B cell (primary cell): Measurements from ENCODE around the gene IL22RA1.

Source experiments
- EZH2 ChIP-seq: IDR thresholded peaks from 2 replicates; pipeline ENCODE4 v1.6.1; 2012; ENCODE audit warnings: borderline replicate concordance, low read depth, mild to moderate bottlenecking, moderate library complexity, low read length; ENCODE audit not compliant: insufficient read depth, poor library complexity, severe bottlenecking
- TF ChIP-seq, protein P1 (sequence below): fragments of 200-600 bp; IDR thresholded peaks from one replicate; pipeline ENCODE4 v1.8.0; 2022; ENCODE audit warnings: antibody characterized with exemption, mild to moderate bottlenecking

DNA sequence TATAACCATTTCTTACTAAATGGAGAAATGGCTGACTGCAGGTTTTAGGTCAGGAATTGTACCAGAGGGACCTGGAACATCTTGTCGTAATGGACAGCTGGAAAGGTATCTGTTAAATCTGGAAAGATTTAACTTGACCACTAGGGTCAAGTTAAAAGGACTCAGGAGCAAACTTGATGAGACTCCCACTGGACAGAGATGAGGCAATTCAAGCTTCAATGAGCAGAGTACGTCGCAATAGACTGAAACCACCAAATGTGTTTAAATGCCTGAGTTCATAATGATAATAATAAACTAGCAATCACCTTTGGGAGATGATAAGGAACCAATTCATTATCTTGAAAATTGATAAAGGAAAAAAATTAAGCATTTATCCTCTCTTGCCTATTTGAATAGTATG lies 35.5 kb upstream of the IL22RA1 start:
- TF ChIP-seq, protein P1, sequence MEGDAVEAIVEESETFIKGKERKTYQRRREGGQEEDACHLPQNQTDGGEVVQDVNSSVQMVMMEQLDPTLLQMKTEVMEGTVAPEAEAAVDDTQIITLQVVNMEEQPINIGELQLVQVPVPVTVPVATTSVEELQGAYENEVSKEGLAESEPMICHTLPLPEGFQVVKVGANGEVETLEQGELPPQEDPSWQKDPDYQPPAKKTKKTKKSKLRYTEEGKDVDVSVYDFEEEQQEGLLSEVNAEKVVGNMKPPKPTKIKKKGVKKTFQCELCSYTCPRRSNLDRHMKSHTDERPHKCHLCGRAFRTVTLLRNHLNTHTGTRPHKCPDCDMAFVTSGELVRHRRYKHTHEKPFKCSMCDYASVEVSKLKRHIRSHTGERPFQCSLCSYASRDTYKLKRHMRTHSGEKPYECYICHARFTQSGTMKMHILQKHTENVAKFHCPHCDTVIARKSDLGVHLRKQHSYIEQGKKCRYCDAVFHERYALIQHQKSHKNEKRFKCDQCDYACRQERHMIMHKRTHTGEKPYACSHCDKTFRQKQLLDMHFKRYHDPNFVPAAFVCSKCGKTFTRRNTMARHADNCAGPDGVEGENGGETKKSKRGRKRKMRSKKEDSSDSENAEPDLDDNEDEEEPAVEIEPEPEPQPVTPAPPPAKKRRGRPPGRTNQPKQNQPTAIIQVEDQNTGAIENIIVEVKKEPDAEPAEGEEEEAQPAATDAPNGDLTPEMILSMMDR, result no peak
- TF ChIP-seq EZH2, result no peak
